Suprapubic skin (tissue), 3 donors: ENCODE results near the gene TNFRSF4.

Source experiments
- POLR2A ChIP-seq, 2 donors: fragments of 450-650 bp; IDR thresholded peaks; one replicate each; pipeline ENCODE4 v1.6.1; 2017; ENCODE audit warnings: antibody characterized with exemption in 2 of 2, mild to moderate bottlenecking in 2 of 2, moderate library complexity in 2 of 2
- TF ChIP-seq, protein P1 (sequence below), 2 donors: fragments of 200-600 bp in 1 of 2; fragments of 450-650 bp in 1 of 2; sonication (generic) in 1 of 2; IDR thresholded peaks; one replicate each; pipeline ENCODE4 v1.5.1; 2016 to 2019; ENCODE audit warnings: antibody characterized with exemption in 2 of 2, mild to moderate bottlenecking in 1 of 2, moderate library complexity in 1 of 2

DNA sequence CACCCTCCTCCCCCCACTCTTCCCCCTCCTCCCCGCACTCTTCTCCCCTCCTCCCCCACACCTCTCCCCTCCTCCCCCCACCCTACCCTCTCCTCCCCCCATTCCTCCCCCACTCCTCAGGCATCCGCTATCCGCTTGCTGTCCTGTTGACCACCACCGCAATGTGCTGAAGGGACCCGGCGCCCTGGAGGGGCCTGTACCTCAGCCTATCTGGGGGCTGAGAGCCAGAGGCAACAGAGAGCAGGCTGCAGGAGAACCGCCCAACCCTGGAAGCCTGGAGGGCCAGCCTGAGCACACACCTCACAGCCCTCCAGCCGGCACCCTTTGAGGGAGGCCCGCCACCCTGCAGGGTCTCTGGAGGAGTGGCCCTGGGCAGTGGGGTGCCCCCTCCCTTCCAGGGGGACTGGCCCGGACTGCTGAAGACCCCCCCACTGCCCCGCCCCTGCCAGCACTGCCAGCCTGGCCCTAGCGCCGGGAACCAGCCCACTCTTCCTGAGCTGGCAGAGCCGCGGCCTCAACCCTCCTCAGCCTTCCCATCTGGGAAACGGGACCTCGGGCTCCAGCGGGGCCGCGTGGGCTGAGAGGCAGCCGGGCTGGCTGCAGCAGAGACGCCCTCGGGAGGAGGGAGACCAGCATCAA is 31.3 kb upstream of the TNFRSF4 start:
- TF ChIP-seq, protein P1, sequence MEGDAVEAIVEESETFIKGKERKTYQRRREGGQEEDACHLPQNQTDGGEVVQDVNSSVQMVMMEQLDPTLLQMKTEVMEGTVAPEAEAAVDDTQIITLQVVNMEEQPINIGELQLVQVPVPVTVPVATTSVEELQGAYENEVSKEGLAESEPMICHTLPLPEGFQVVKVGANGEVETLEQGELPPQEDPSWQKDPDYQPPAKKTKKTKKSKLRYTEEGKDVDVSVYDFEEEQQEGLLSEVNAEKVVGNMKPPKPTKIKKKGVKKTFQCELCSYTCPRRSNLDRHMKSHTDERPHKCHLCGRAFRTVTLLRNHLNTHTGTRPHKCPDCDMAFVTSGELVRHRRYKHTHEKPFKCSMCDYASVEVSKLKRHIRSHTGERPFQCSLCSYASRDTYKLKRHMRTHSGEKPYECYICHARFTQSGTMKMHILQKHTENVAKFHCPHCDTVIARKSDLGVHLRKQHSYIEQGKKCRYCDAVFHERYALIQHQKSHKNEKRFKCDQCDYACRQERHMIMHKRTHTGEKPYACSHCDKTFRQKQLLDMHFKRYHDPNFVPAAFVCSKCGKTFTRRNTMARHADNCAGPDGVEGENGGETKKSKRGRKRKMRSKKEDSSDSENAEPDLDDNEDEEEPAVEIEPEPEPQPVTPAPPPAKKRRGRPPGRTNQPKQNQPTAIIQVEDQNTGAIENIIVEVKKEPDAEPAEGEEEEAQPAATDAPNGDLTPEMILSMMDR (IDR thresholded peaks at IDR 0.05): no peak
- no peak for TF ChIP-seq POLR2A (IDR thresholded peaks at IDR 0.05)
